Germinal center (tissue), 1 donor: ENCODE measurements around the gene CDRT4.
"Not testable (repeated sequence)": the region's sequence is repeated elsewhere in the genome, so short reads cannot be mapped to it uniquely, and the experiment has no call there.

Experiments
- DNase-seq: peaks from one replicate; pipeline ENCODE4 v3.0.0; 2012; ENCODE audit warnings: mixed read lengths, low spot score

Gene CDRT4

GRCh38 chr17:15456972-15457722, 10.3 kb downstream of the CDRT4 start:
- DNase-seq: no peak

- DNase-seq: no peak
Measured at GRCh38 chr17:15456496-15456895, 10.9 kb downstream of the CDRT4 start.

GRCh38 chr17:15454346-15454745, 13.1 kb downstream of the CDRT4 start:
- DNase-seq: no peak

- no peak for DNase-seq
Measured at GRCh38 chr17:15453782-15454181, 13.6 kb downstream of the CDRT4 start.

GRCh38 chr17:15453246-15453645, 14.2 kb downstream of the CDRT4 start:
- DNase-seq: no peak

- DNase-seq: no peak
Measured at GRCh38 chr17:15452746-15453145, 14.7 kb downstream of the CDRT4 start.

- no peak for DNase-seq
Measured at GRCh38 chr17:15451680-15452079, 15.7 kb downstream of the CDRT4 start.

GRCh38 chr17:15448580-15448956, 18.9 kb downstream of the CDRT4 start:
- DNase-seq: no peak

- no peak for DNase-seq
Measured at GRCh38 chr17:15447928-15448579, 19.4 kb downstream of the CDRT4 start.

GRCh38 chr17:15446036-15446435, 21.4 kb downstream of the CDRT4 start:
- no peak for DNase-seq

- no peak for DNase-seq
Measured at GRCh38 chr17:15444805-15445204, 22.6 kb downstream of the CDRT4 start.

GRCh38 chr17:15442311-15443180, 24.9 kb downstream of the CDRT4 start:
- DNase-seq: no peak

GRCh38 chr17:15441315-15441714, 26.1 kb downstream of the CDRT4 start:
- no peak for DNase-seq

GRCh38 chr17:15440347-15440746, 27.1 kb downstream of the CDRT4 start:
- DNase-seq: no peak

GRCh38 chr17:15439205-15439985, 28.0 kb downstream of the CDRT4 start:
- DNase-seq: not testable (repeated sequence)

- no peak for DNase-seq
Measured at GRCh38 chr17:15438491-15439105, 28.8 kb downstream of the CDRT4 start.

- no peak for DNase-seq
Measured at GRCh38 chr17:15437303-15437635, 30.2 kb downstream of the CDRT4 start.

- DNase-seq: peak; percentile 45
Measured at GRCh38 chr17:15436473-15437302, 30.7 kb downstream of the CDRT4 start.

GRCh38 chr17:15434956-15435355, 32.5 kb downstream of the CDRT4 start:
- DNase-seq: no peak

- no peak for DNase-seq
Measured at GRCh38 chr17:15432807-15433611, 34.4 kb downstream of the CDRT4 start.
